Right lobe of liver (tissue), 6 donors: ENCODE data around the gene MACC1. TPM values are rescaled to one million over a fixed set of nuclear protein-coding genes. Genes with fewer than 3 reads are reported as not detected.

Source experiments
- ATAC-seq, 4 donors: fragments of 200-7000 bp; cut with Tn5 transposase; one replicate each; pipeline ENCODE4 v1.9.1; 2020; ENCODE audit warnings: mild to moderate bottlenecking in 4 of 4, moderate library complexity in 4 of 4
- DNase-seq, 3 donors: peaks; one replicate each; pipeline ENCODE4 v3.0.0-alpha.2; 2020
- H3K27ac ChIP-seq, 3 donors: fragments of 200-600 bp; one replicate each; pipeline ENCODE4 v1.8.0; 2022
- H3K27me3 ChIP-seq, 2 donors: fragments of 200-600 bp; one replicate each; pipeline ENCODE4 v1.8.0; 2022
- H3K36me3 ChIP-seq, 4 donors: fragments of 200-600 bp; sonication (generic) in 1 of 4; one replicate each; pipeline versions ENCODE4 v1.5.1 to v1.8.0; 2017 to 2022; ENCODE audit warnings: control low read depth in 1 of 4
- H3K4me1 ChIP-seq, 4 donors: fragments of 200-600 bp; sonication (generic) in 1 of 4; one replicate each; pipeline versions ENCODE4 v1.5.1 to v1.8.0; 2017 to 2022; ENCODE audit warnings: control low read depth in 1 of 4
- H3K4me3 ChIP-seq, 3 donors: fragments of 200-600 bp; one replicate each; pipeline ENCODE4 v1.8.0; 2022
- H3K9me3 ChIP-seq, 4 donors: fragments of 200-600 bp; sonication (generic) in 1 of 4; one replicate each; pipeline versions ENCODE4 v1.5.1 to v1.8.0; 2017 to 2022; ENCODE audit warnings: control low read depth in 1 of 4
- CTCF ChIP-seq, 4 donors: fragments of 200-600 bp in 3 of 4; fragments of 450-650 bp in 1 of 4; IDR thresholded peaks; one replicate each; pipeline versions ENCODE4 v1.5.1 to v1.8.0; 2016 to 2022; ENCODE audit warnings: antibody characterized with exemption in 4 of 4, mild to moderate bottlenecking in 2 of 4
- POLR2A ChIP-seq: fragments of 450-650 bp; IDR thresholded peaks from one replicate; pipeline ENCODE4 v1.6.1; 2017; ENCODE audit warnings: antibody characterized with exemption, mild to moderate bottlenecking
- WGBS: methylation state at CpG from one replicate; pipeline ENCODE4 v1.1.6; 2018; ENCODE audit warnings: low coverage, low lambda C conversion rate; ENCODE audit not compliant: insufficient coverage; ENCODE audit errors: missing lambda C conversion rate; 5-methylcytosine and 5-hydroxymethylcytosine counted together
- intact Hi-C, 2 donors: fragments of 100-400 bp; cut with DNase I; formaldehyde crosslinking; loops; one replicate each; pipeline versions ENCODE4 v1.11.2 to v1.14.1; 2022
- total RNA-seq, 6 experiments: library from RNA; depleted of rRNA in 2 of 6; stranded (reverse); fragments of >200 nt in 2 of 6; fragmentation: NEBNext Ultra II Directional in 3 of 6; extraction: Animal tissue kit (Norgen Biotek cat#: 25700) in 3 of 6; gene quantifications; one replicate each; pipeline versions ENCODE4 v1.1.0 to v1.2.4, GENCODE V29; 2016 to 2023
- donor health status: DM: no; HTN: yes; CAD: no.
- donor health status: DM: no; HTN: no; CAD: no.
- donor health status: DM: no; HTN: no; CAD: no.
- donor health status: DM: no; HTN: yes; CAD: no.
- donor health status: DM: no; HTN: yes; CAD: no.

MACC1 gene
- total RNA-seq, 6 experiments from 2014 or later = 0.13 to 0.93 (median 0.32) TPM

GRCh38 chr7:20235288-20235687 lies 18.1 kb upstream of the MACC1 start:
- Histone ChIP-seq H3K27me3 (no peaks in the 10 kb centered on the region), H3K4me3 (no peak overlapping the region), H3K36me3 (no peaks in the 10 kb centered on the region), H3K4me1 (no peaks in the 10 kb centered on the region), H3K27ac (no peak overlapping the region), H3K9me3 (no peaks in the 10 kb centered on the region)
- TF ChIP-seq CTCF (IDR thresholded peaks at IDR 0.05) (no peak), POLR2A (no peak)
- no peak for DNase-seq
- intact Hi-C loops = no loop called here
- 37% methylated on average over 4 of the region's 4 CpGs for WGBS
- no peak for ATAC-seq

- intact Hi-C loops = no loop called here
- Histone ChIP-seq H3K4me1 (no peaks in the 10 kb centered on the region), H3K27me3 (no peaks in the 10 kb centered on the region), H3K9me3 (no peaks in the 10 kb centered on the region), H3K4me3 (no peak overlapping the region), H3K27ac (no peak overlapping the region), H3K36me3 (no peaks in the 10 kb centered on the region)
- DNase-seq (no peak), ATAC-seq (no peak)
- TF ChIP-seq CTCF (IDR thresholded peaks at IDR 0.05) (no peak), POLR2A (no peak)
- WGBS = 49% methylated on average over 4 of the region's 4 CpGs
These were observed 16.2 kb upstream of the MACC1 start for GRCh38 chr7:20233362-20233761.

DNA sequence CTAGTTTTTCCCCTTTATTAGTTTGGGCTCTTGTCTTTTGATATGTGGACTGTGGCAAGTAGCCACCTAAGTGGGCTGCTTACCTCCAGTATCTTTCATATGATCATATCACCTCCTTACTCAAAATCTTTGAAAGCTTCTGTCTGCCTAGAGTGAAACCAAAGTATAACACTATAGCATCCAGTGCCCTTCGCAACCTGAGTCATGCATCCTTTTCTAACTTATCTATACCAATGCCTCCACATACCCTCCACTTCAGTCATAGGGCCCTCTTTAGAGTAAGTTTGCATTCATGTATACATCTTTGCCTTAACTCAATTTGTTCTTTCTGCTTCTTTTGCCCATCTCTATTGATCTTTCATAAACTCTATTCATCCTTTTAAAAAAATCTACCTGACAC lies 15.7 kb upstream of the MACC1 start:
- Histone ChIP-seq H3K36me3 (no peaks in the 10 kb centered on the region), H3K4me3 (no peak overlapping the region), H3K27me3 (no peaks in the 10 kb centered on the region), H3K27ac (no peak overlapping the region), H3K4me1 (no peaks in the 10 kb centered on the region), H3K9me3 (no peaks in the 10 kb centered on the region)
- intact Hi-C loops = no loop called here
- no peak for ATAC-seq
- 80% methylated on average over 1 of the region's 1 CpG for WGBS
- TF ChIP-seq POLR2A = no peak
- TF ChIP-seq CTCF (IDR thresholded peaks at IDR 0.05) = no peak
- DNase-seq = no peak

DNA sequence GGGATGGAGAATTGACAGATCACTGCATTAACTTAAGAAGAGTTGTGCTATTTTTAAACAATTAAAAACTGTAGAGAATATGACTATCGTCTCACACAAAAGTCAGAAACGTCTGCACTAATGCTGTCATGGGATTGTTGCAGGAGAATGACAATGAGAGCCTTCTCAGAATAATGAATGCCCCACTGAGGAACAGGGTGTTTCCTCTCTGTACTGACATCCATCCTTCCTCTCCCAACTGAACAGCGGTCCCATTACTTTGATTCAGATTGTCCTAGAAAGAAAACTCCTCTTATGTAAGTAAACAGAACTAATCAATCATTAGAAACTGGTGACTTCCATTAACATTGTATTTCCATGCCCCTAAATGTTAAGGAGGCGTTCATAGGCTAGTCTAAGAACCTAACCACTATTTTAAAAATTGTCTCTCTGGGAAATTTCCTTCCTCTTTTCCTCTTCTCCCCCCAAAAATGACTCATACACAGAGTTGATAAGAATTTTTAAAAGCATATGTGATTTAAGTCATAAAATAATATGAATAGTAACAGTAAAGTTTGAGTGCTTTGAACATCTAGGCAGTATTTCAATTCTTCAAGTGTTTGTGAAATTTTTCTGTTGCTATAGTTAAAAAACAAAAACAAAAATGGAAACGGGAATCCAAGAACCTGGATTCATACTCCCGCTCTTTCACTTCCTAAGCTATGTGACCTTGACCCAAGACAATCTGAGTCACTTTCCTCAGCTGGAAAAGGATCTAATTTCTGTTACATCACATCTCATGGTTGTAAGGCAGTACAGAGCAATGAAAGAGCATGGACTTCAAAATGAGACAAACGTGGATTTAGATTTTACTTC lies 12.7 kb upstream of the MACC1 start:
- peak in 1 of 4 donors; percentile 59 for ATAC-seq
- 29% methylated on average over 7 of the region's 7 CpGs for WGBS
- Histone ChIP-seq H3K4me1 (no peaks in the 10 kb centered on the region), H3K27me3 (no peaks in the 10 kb centered on the region), H3K9me3 (no peaks in the 10 kb centered on the region), H3K27ac (no peak overlapping the region), H3K4me3 (no peak overlapping the region), H3K36me3 (no peaks in the 10 kb centered on the region)
- no peak for DNase-seq
- intact Hi-C loops = no loop called here
- TF ChIP-seq POLR2A (no peak), CTCF (IDR thresholded peaks at IDR 0.05) (no peak)
